Measurements from ENCODE around the gene D2HGDH. TPM values are rescaled to one million over a fixed set of nuclear protein-coding genes. Genes with fewer than 3 reads are reported as not detected.
"Not testable (repeated sequence)": the region's sequence is repeated elsewhere in the genome, so short reads cannot be mapped to it uniquely, and the experiment has no call there.

D2HGDH gene
- total and polyA plus RNA-seq, 2 experiments from 2014 or later: 9.7 to 19.1 TPM

- no peak overlapping the region for H3K9ac ChIP-seq
- H3K9me3 ChIP-seq (ENCODE audit: low read depth): no peaks in the 10 kb centered on the region
- H2AFZ ChIP-seq: no peak overlapping the region
- no peak overlapping the region for H3K4me2 ChIP-seq (ENCODE audit: unreplicated experiment)
- TF ChIP-seq EZH2 (IDR thresholded peaks at IDR 0.05; ENCODE audit: insufficient read depth, poor library complexity, severe bottlenecking) (no peak), EZH2phosphoT487 (IDR thresholded peaks at IDR 0.05; ENCODE audit: insufficient read depth, low read depth) (no peak)
- peaks cover under 1% of the 10 kb centered on the region; the same call in 1 of the 2 replicates for H3K36me3 ChIP-seq (ENCODE audit: low read depth)
- in situ Hi-C loops (cut with MboI): no loop called here
- H3K4me1 ChIP-seq (ENCODE audit: insufficient read depth): no peaks in the 10 kb centered on the region
- no peak for DNase-seq
- no peaks in the 10 kb centered on the region for H4K20me1 ChIP-seq (ENCODE audit: insufficient read depth)
- 77 to 83% methylated on average over 8 of the region's 8 CpGs for WGBS, 2 experiments (ENCODE audit: low coverage in 1 of 2, low lambda C conversion rate in 2 of 2, missing lambda C conversion rate in 2 of 2)
- no peaks in the 10 kb centered on the region for H3K27me3 ChIP-seq (replicated peaks; ENCODE audit: insufficient read depth)
- no peaks in the 10 kb centered on the region for H3K79me2 ChIP-seq (ENCODE audit: insufficient read depth)
- no peaks in the 10 kb centered on the region for H3K9me2 ChIP-seq (ENCODE audit: insufficient read depth)
- no peak overlapping the region for H3K4me3 ChIP-seq
- H3F3A ChIP-seq (ENCODE audit: insufficient read depth): no peaks in the 10 kb centered on the region
- H3K27ac ChIP-seq: no peak overlapping the region
Observed at GRCh38 chr2:241728000-241728399, 6.4 kb upstream of the D2HGDH start.

DNA sequence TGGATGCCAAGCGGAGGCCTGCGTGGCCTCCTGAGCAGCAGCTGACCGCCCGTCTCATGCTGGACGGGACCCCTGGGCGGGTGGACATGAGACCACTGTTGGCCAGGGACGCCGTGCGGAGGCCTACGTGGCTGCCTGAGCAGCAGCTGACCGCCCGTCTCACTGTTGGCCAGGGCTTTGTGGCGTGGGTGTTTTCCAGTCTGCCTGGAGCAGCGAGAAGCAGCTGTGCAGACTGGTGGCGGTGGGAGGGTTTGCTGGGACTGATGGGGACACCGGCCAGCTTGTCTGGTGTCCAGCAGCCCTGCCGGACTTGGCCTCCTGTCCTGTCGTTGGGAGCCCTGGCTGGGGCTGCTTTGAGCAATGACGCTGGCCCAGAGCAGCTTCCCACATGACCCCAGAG lies 5.8 kb upstream of the D2HGDH start:
- Histone ChIP-seq H3F3A (ENCODE audit: insufficient read depth) (no peaks in the 10 kb centered on the region), H3K9me3 (ENCODE audit: low read depth) (no peaks in the 10 kb centered on the region), H3K4me3 (no peak overlapping the region), H3K4me1 (ENCODE audit: insufficient read depth) (no peaks in the 10 kb centered on the region), H2AFZ (no peak overlapping the region), H3K9ac (no peak overlapping the region), H3K27ac (no peak overlapping the region), H3K27me3 (replicated peaks; ENCODE audit: insufficient read depth) (no peaks in the 10 kb centered on the region), H3K9me2 (ENCODE audit: insufficient read depth) (no peaks in the 10 kb centered on the region), H3K36me3 (ENCODE audit: low read depth) (no peaks in the 10 kb centered on the region), H3K79me2 (ENCODE audit: insufficient read depth) (no peaks in the 10 kb centered on the region), H3K4me2 (ENCODE audit: unreplicated experiment) (no peak overlapping the region), H4K20me1 (ENCODE audit: insufficient read depth) (no peaks in the 10 kb centered on the region)
- in situ Hi-C loops (cut with MboI): no loop called here
- no peak for DNase-seq
- WGBS, 2 experiments (ENCODE audit: low coverage in 1 of 2, low lambda C conversion rate in 2 of 2, missing lambda C conversion rate in 2 of 2): 83 to 85% methylated on average over 17 to 19 of the region's 19 CpGs
- TF ChIP-seq EZH2 (IDR thresholded peaks at IDR 0.05; ENCODE audit: insufficient read depth, poor library complexity, severe bottlenecking) (no peak), EZH2phosphoT487 (IDR thresholded peaks at IDR 0.05; ENCODE audit: insufficient read depth, low read depth) (no peak)

DNA sequence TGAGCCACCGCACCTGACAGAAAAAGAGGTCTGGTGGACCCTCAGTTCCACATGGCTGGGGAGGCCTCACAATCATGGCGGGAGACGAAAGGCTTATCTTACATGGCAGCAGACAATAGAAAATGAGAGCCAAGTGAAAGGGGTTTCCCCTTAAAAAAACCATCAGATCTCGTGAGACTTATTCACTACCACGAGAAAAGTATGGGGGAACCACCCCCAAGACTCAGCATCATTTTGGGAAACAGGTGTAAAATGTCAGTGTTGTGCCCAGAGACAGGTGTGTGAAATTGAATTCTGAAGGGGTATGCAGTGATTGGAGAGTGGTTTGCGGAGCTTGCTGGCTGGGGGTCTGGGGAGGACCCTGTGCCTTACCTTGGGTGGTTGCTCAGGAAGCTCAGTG lies 4.6 kb upstream of the D2HGDH start:
- H3K4me3 ChIP-seq: no peak overlapping the region
- H3K4me1 ChIP-seq (ENCODE audit: insufficient read depth): no peaks in the 10 kb centered on the region
- H3K27ac ChIP-seq: no peak overlapping the region
- no peak for DNase-seq
- no peaks in the 10 kb centered on the region for H3K9me3 ChIP-seq (ENCODE audit: low read depth)
- no peaks in the 10 kb centered on the region for H3K36me3 ChIP-seq (ENCODE audit: low read depth)
- no peak overlapping the region for H3K9ac ChIP-seq
- no peaks in the 10 kb centered on the region for H3K79me2 ChIP-seq (ENCODE audit: insufficient read depth)
- TF ChIP-seq EZH2phosphoT487 (IDR thresholded peaks at IDR 0.05; ENCODE audit: insufficient read depth, low read depth) (no peak), EZH2 (IDR thresholded peaks at IDR 0.05; ENCODE audit: insufficient read depth, poor library complexity, severe bottlenecking) (no peak)
- H4K20me1 ChIP-seq (ENCODE audit: insufficient read depth): no peaks in the 10 kb centered on the region
- H3K4me2 ChIP-seq (ENCODE audit: unreplicated experiment): no peak overlapping the region
- H2AFZ ChIP-seq: no peak overlapping the region
- in situ Hi-C loops (cut with MboI): no loop called here
- no peaks in the 10 kb centered on the region for H3K9me2 ChIP-seq (ENCODE audit: insufficient read depth)
- 91 to 92% methylated on average over 6 of the region's 6 CpGs for WGBS, 2 experiments (ENCODE audit: low coverage in 1 of 2, low lambda C conversion rate in 2 of 2, missing lambda C conversion rate in 2 of 2)
- H3K27me3 ChIP-seq (replicated peaks; ENCODE audit: insufficient read depth): no peaks in the 10 kb centered on the region
- no peaks in the 10 kb centered on the region for H3F3A ChIP-seq (ENCODE audit: insufficient read depth)

- Histone ChIP-seq H3K9me3 (ENCODE audit: low read depth) (no peaks in the 10 kb centered on the region), H3K79me2 (ENCODE audit: insufficient read depth) (peaks cover 4% of the 10 kb centered on the region), H3K36me3 (ENCODE audit: low read depth) (no peaks in the 10 kb centered on the region), H4K20me1 (ENCODE audit: insufficient read depth) (no peaks in the 10 kb centered on the region), H3K4me2 (ENCODE audit: unreplicated experiment) (no peak overlapping the region), H3F3A (ENCODE audit: insufficient read depth) (no peaks in the 10 kb centered on the region), H3K4me3 (no peak overlapping the region), H3K4me1 (ENCODE audit: insufficient read depth) (no peaks in the 10 kb centered on the region), H2AFZ (no peak overlapping the region), H3K27ac (no peak overlapping the region), H3K9ac (no peak overlapping the region), H3K9me2 (ENCODE audit: insufficient read depth) (no peaks in the 10 kb centered on the region), H3K27me3 (replicated peaks; ENCODE audit: insufficient read depth) (no peaks in the 10 kb centered on the region)
- in situ Hi-C loops (cut with MboI): no loop called here
- TF ChIP-seq EZH2phosphoT487 (IDR thresholded peaks at IDR 0.05; ENCODE audit: insufficient read depth, low read depth) (no peak), EZH2 (IDR thresholded peaks at IDR 0.05; ENCODE audit: insufficient read depth, poor library complexity, severe bottlenecking) (no peak)
- no peak for DNase-seq
- WGBS, 2 experiments (ENCODE audit: low coverage in 1 of 2, low lambda C conversion rate in 2 of 2, missing lambda C conversion rate in 2 of 2): 84 to 88% methylated on average over 12 of the region's 12 CpGs
Observed at GRCh38 chr2:241730671-241731293, 3.6 kb upstream of the D2HGDH start.

DNA sequence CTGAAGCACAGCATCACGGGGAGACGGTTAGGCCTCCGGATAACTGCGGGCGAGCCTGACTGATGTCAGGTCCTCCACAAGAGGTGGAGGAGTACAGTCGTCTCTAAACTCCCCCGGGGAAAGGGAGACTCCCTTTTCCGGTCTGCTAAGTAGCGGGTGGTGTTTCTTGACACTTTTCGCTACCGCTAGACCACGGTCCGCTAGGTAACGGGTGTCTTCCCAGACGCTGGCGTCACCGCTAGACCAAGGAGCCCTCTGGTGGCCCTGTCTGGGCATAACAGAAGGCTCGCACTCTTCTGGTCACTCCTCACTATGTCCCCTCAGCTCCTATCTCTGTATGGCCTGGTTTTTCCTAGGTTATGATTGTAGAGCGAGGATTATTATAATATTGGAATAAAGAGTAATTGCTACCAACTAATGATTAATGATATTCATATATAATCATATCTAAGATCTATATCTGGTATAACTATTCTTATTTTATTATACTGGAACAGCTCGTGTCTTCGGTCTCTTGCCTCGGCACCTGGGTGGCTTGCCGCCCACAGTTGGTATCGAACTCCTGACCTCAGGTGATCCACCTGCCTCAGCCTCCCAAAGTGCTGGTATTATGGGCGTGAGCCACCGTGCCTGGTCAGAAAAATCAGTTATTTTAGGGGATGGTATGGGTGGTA lies 1.8 kb upstream of the D2HGDH start:
- H3K9ac ChIP-seq; in situ Hi-C loops (cut with MboI); H4K20me1 ChIP-seq (ENCODE audit: insufficient read depth); H3K36me3 ChIP-seq (ENCODE audit: low read depth); H3K9me2 ChIP-seq (ENCODE audit: insufficient read depth); H3K4me2 ChIP-seq (ENCODE audit: unreplicated experiment); H3K79me2 ChIP-seq (ENCODE audit: insufficient read depth); H3K4me1 ChIP-seq (ENCODE audit: insufficient read depth); H3F3A ChIP-seq (ENCODE audit: insufficient read depth); H3K9me3 ChIP-seq (ENCODE audit: low read depth); H3K27me3 ChIP-seq (replicated peaks; ENCODE audit: insufficient read depth); H3K27ac ChIP-seq: not testable (repeated sequence)
- peak overlapping the region; percentile 70 for H2AFZ ChIP-seq
- H3K4me3 ChIP-seq: peak overlapping the region; percentile 41; the same call in 1 of the 2 replicates
- peak; percentile 47 for DNase-seq
- 34 to 37% methylated on average over 26 of the region's 26 CpGs for WGBS, 2 experiments (ENCODE audit: low coverage in 1 of 2, low lambda C conversion rate in 2 of 2, missing lambda C conversion rate in 2 of 2)

Data from GM23248 (cell line).